ENCODE measurements around the gene GREB1. TPM values are rescaled to one million over a fixed set of nuclear protein-coding genes. Genes with fewer than 3 reads are reported as not detected.

GREB1 gene
- polyA plus RNA-seq, 5 donors, result 10.0 to 18.5 (median 13.2) TPM

- no peak for DNase-seq
Measured at GRCh38 chr2:11578081-11578948, 44.5 kb downstream of the GREB1 start.

- DNase-seq, result no peak
Measured at GRCh38 chr2:11578986-11579774, 45.3 kb downstream of the GREB1 start.

- no peak for DNase-seq
Measured at GRCh38 chr2:11579867-11580659, 46.2 kb downstream of the GREB1 start.

GRCh38 chr2:11580697-11581096 lies 46.9 kb downstream of the GREB1 start:
- DNase-seq, result no peak

- peak; percentile 45 to 68 for DNase-seq
Measured at GRCh38 chr2:11581124-11581796, 47.4 kb downstream of the GREB1 start.

- no peak for DNase-seq
Measured at GRCh38 chr2:11581797-11582611, 48.2 kb downstream of the GREB1 start.

- DNase-seq, result no peak
Measured at GRCh38 chr2:11582612-11582861, 48.7 kb downstream of the GREB1 start.

GRCh38 chr2:11582862-11583752 lies 49.3 kb downstream of the GREB1 start:
- peak; percentile 83 to 91 for DNase-seq

- peak; percentile 47 to 62 for DNase-seq
Measured at GRCh38 chr2:11583840-11584524, 50.1 kb downstream of the GREB1 start.

GRCh38 chr2:11584525-11585056 lies 50.7 kb downstream of the GREB1 start:
- no peak for DNase-seq

- DNase-seq, result no peak
Measured at GRCh38 chr2:11585071-11585470, 51.2 kb downstream of the GREB1 start.

- DNase-seq, result no peak
Measured at GRCh38 chr2:11588228-11589110, 54.6 kb downstream of the GREB1 start.

- DNase-seq, result no peak
Measured at GRCh38 chr2:11589316-11589940, 55.6 kb downstream of the GREB1 start.

- DNase-seq, result no peak
Measured at GRCh38 chr2:11590193-11590592, 56.3 kb downstream of the GREB1 start.

- no peak for DNase-seq
Measured at GRCh38 chr2:11591091-11591490, 57.2 kb downstream of the GREB1 start.

- no peak for DNase-seq
Measured at GRCh38 chr2:11592671-11593574, 59.1 kb downstream of the GREB1 start.
